Upper lobe of left lung (tissue), 6 donors: ENCODE data around the gene UBAC1. TPM values are rescaled to one million over a fixed set of nuclear protein-coding genes. Genes with fewer than 3 reads are reported as not detected.

Experiments used
- ATAC-seq, 2 donors: fragments of 200-7000 bp; cut with Tn5 transposase; one replicate each; pipeline ENCODE4 v1.9.1; 2022; ENCODE audit warnings: mild to moderate bottlenecking in 2 of 2, moderate library complexity in 2 of 2; ENCODE audit not compliant: low FRiP score in 2 of 2
- DNase-seq, 2 donors: peaks; one replicate each; pipeline ENCODE4 v3.0.0-alpha.2; 2019 to 2020
- H3K27ac ChIP-seq, 4 donors: fragments of 200-600 bp; sonication (generic); one replicate each; pipeline ENCODE4 v1.5.1; 2016 to 2019
- H3K27me3 ChIP-seq, 4 donors: fragments of 200-600 bp; sonication (generic); one replicate each; pipeline ENCODE4 v1.5.1; 2017 to 2019
- H3K36me3 ChIP-seq, 4 donors: fragments of 200-600 bp; sonication (generic); one replicate each; pipeline ENCODE4 v1.5.1; 2016 to 2019
- H3K4me1 ChIP-seq, 4 donors: fragments of 200-600 bp; sonication (generic); one replicate each; pipeline ENCODE4 v1.5.1; 2018 to 2019
- H3K4me3 ChIP-seq, 4 donors: fragments of 200-600 bp; sonication (generic); one replicate each; pipeline ENCODE4 v1.5.1; 2017 to 2019; ENCODE audit warnings: mild to moderate bottlenecking in 2 of 4, moderate library complexity in 1 of 4
- H3K9me3 ChIP-seq, 4 donors: fragments of 200-600 bp; sonication (generic); one replicate each; pipeline ENCODE4 v1.5.1; 2018 to 2019
- CTCF ChIP-seq, 6 experiments: fragments of 450-650 bp in 4 of 6; fragments of 200-600 bp in 2 of 6; sonication (generic) in 2 of 6; IDR thresholded peaks; one replicate each; pipeline ENCODE4 v1.5.1; 2016 to 2019; ENCODE audit warnings: antibody characterized with exemption in 6 of 6
- EP300 ChIP-seq, 4 donors: sonication (generic); formaldehyde crosslinking; IDR thresholded peaks; one replicate each; pipeline ENCODE4 v1.5.1; 2017; ENCODE audit warnings: antibody characterized with exemption in 4 of 4, control low read depth in 2 of 4
- POLR2A ChIP-seq, 4 donors: fragments of 450-650 bp; IDR thresholded peaks; one replicate each; pipeline ENCODE4 v1.5.1; 2016 to 2017; ENCODE audit warnings: antibody characterized with exemption in 4 of 4, mild to moderate bottlenecking in 2 of 4
- POLR2AphosphoS5 ChIP-seq, 2 donors: sonication (generic); formaldehyde crosslinking; IDR thresholded peaks; one replicate each; pipeline ENCODE4 v1.5.1; 2017; ENCODE audit warnings: antibody characterized with exemption in 2 of 2
- WGBS, 2 donors: methylation state at CpG; one replicate each; pipeline ENCODE4 v1.1.5; 2017 to 2018; 5-methylcytosine and 5-hydroxymethylcytosine counted together
- total RNA-seq, 6 donors: library from RNA; depleted of rRNA in 4 of 6; stranded (reverse); fragments of >200 nt in 4 of 6; gene quantifications; one replicate each; pipeline versions ENCODE4 v1.1.0 to v1.2.1, GENCODE V29; 2016 to 2021
- donor health status: DM: no; HTN: no; CAD: no; lungs with moderate emphysema.
- donor health status: DM: no; HTN: yes; CAD: no; lungs with severe emphysema.

UBAC1 gene
- total RNA-seq, 6 donors from 2014 or later = 38.0 to 72.3 (median 49.3) TPM

DNA sequence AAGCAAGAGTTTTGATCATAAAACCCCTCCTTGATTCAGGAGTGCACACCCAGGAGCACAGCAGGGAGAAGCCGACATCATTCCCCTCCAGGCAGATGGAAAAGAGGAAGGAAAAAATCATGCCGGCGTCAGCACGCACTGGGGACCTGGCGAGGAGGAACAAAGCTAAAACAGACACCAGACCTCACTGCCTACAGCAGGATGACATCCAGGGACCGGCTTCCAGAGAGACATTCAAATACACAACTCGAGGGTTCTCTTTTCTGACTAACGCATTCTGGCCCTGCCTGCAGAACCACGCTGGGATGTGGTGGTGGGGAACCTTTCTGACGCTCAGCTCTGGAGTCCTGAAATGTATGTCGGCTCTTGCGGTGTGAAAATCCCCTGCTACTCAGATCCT is 2.7 kb downstream of the UBAC1 start:
- no peaks in the 10 kb centered on the region for H3K27me3 ChIP-seq
- no peaks in the 10 kb centered on the region for H3K9me3 ChIP-seq
- ATAC-seq (no peak), DNase-seq (peak in 1 of 2 donors; percentile 32)
- TF ChIP-seq EP300 (IDR thresholded peaks at IDR 0.05) = no peak
- no peak for TF ChIP-seq CTCF (IDR thresholded peaks at IDR 0.05)
- no peak for TF ChIP-seq POLR2A (IDR thresholded peaks at IDR 0.05)
- WGBS, 2 donors = 75 to 85% methylated on average over 12 of the region's 12 CpGs
- no peak overlapping the region for H3K4me3 ChIP-seq
- no peak overlapping the region for H3K27ac ChIP-seq
- peaks cover 0 to 15% (median 9%) of the 10 kb centered on the region in 4 donors for H3K36me3 ChIP-seq
- peaks cover 20 to 31% (median 21%) of the 10 kb centered on the region in 4 donors for H3K4me1 ChIP-seq

- H3K4me1 ChIP-seq = peaks cover 20 to 31% (median 21%) of the 10 kb centered on the region in 4 donors
- H3K4me3 ChIP-seq = no peak overlapping the region
- no peak for DNase-seq
- H3K9me3 ChIP-seq = no peaks in the 10 kb centered on the region
- no peak overlapping the region for H3K27ac ChIP-seq
- WGBS, 2 donors = 83 to 88% methylated on average over 9 of the region's 9 CpGs
- no peak for ATAC-seq
- TF ChIP-seq POLR2A (IDR thresholded peaks at IDR 0.05) (no peak), CTCF (IDR thresholded peaks at IDR 0.05) (no peak), EP300 (IDR thresholded peaks at IDR 0.05) (no peak), POLR2AphosphoS5 (IDR thresholded peaks at IDR 0.05) (no peak)
- no peaks in the 10 kb centered on the region for H3K27me3 ChIP-seq
- H3K36me3 ChIP-seq = peaks cover 0 to 25% (median 20%) of the 10 kb centered on the region in 4 donors
Observed at GRCh38 chr9:135957431-135957830, 3.7 kb downstream of the UBAC1 start.

GRCh38 chr9:135956802-135957174 is 4.4 kb downstream of the UBAC1 start:
- DNase-seq (no peak), ATAC-seq (no peak)
- Histone ChIP-seq H3K36me3 (peaks cover 0 to 31% (median 25%) of the 10 kb centered on the region in 4 donors), H3K4me3 (no peak overlapping the region), H3K9me3 (no peaks in the 10 kb centered on the region), H3K27me3 (no peaks in the 10 kb centered on the region), H3K27ac (no peak overlapping the region), H3K4me1 (peaks cover 20 to 30% (median 20%) of the 10 kb centered on the region in 4 donors)
- TF ChIP-seq EP300 (IDR thresholded peaks at IDR 0.05) = no peak
- TF ChIP-seq CTCF (IDR thresholded peaks at IDR 0.05) = no peak
- no peak for TF ChIP-seq POLR2A (IDR thresholded peaks at IDR 0.05)
- no peak for TF ChIP-seq POLR2AphosphoS5 (IDR thresholded peaks at IDR 0.05)
- WGBS, 2 donors = 83 to 90% methylated on average over 1 to 8 of the region's 8 CpGs

DNA sequence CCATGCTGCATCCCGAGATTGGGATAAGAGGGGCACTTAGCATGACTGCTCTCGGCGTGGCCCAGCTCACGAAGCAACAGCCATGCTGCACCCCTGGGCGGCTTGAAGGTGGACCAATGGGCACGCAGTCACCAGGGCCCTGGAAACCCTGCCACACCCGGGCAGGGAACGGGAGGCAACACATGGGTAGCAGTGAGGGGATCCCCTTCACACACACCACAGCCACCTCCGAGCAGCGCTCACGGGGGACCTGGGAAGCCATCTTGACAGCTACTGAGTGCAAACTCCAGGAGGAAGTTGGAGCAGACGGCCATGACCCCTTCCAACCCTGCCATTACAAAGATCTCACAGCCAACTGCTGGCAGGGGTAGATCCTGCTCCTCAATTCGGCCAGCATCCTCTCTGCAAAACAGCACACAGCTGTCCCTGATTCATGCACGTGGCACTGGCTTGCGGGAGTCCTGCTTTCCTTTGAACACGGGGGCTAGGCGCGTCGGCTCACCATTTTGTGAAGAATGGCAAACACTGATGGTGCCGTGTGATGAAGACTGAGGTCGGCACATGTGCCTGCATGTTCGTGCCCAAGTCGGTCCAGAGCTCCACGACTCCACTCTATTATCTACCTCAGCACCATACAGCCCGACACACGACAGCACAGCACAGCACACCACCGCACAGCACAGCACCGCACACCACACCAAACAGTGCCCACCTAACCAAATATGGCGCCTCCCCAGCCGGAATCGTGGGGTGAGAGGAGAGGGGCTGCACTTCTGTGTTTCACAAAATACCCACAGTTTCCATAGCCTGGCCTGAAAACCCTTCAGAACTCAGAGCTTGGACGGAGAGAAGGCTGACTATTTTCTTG is 5.0 kb downstream of the UBAC1 start:
- H3K27me3 ChIP-seq = no peaks in the 10 kb centered on the region
- TF ChIP-seq EP300 (IDR thresholded peaks at IDR 0.05) (no peak), CTCF (IDR thresholded peaks at IDR 0.05) (no peak), POLR2A (IDR thresholded peaks at IDR 0.05) (no peak), POLR2AphosphoS5 (IDR thresholded peaks at IDR 0.05) (no peak)

More for the DNA sequence above, 5.0 kb downstream of the UBAC1 start:
- Histone ChIP-seq H3K36me3 (peaks cover 0 to 37% (median 28%) of the 10 kb centered on the region in 4 donors), H3K4me3 (no peak overlapping the region), H3K4me1 (peaks cover 15 to 25% (median 16%) of the 10 kb centered on the region in 4 donors), H3K27ac (no peak overlapping the region), H3K9me3 (no peaks in the 10 kb centered on the region)
- ATAC-seq = no peak
- WGBS, 2 donors = 85 to 94% methylated on average over 21 to 32 of the region's 32 CpGs
- no peak for DNase-seq
